ENCODE data around the gene FAM237A. TPM values are rescaled to one million over a fixed set of nuclear protein-coding genes. Genes with fewer than 3 reads are reported as not detected.

Gene FAM237A
- not detected in 2 replicates for total RNA-seq (ENCODE audit: low replicate concordance)

DNA sequence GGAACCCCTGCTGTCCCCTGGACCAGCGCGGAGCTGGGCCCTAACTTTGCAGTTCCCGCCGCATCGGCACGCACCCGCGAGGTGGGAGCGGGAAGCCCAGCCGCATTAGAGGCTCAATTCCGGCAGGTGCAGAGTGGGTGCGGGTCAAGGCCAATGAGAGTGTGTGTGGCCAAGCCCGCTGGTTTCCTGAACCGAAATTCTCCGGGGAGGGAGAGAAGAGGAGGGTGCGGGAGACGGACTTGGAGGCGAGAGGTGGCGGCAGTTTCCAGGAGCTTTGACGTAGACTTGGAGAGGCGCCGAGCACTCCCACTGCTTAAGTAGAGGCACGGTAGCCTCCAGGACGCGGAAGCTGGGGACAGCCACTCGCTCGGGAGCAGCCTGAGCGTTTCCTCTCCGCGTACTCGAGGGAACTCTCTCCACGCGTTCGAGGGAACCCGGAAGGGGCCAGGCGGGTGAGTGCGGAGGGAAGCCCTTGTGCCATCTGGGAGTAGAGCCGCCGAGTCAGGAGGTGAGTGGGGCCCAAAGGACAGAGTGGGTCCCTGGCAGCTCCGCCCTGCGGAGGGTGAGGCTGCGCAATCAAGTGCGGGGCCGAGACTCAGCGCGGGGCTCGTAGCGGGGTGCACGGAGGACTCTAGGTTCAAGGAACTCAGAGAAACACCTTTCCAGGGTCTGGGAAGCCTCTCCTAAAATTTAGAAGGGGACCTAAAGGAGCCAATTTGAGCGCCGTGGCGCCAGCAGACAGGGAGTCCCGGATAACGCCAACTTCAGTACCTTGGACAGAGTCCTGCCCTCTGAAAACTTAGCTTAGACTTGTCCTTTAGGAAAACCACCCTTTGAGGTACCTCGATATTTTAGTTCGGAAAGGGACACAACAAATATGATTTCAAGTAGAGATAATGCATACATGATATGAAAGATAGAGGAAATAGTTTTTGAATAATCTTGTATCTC is at the start of gene FAM237A:
Gene FAM237A, plus strand, starts transcription at position 413 of the 951 bp plus-strand sequence. CDS start 1,750 bp downstream, outside the sequence.

Other genes starting within 250 kb of the FAM237A start
- 1.3 and 2.4 TPM in 2 replicates for gene ADAM23, start 199.0 kb upstream of the FAM237A start, total RNA-seq (ENCODE audit: low replicate concordance)
- gene DYTN, start 75.9 kb downstream of the FAM237A start, total RNA-seq (ENCODE audit: low replicate concordance), result not detected in 2 replicates
- 0.82 and 0.83 TPM in 2 replicates for gene MDH1B, start 122.8 kb downstream of the FAM237A start, total RNA-seq (ENCODE audit: low replicate concordance)
- gene FASTKD2, start 123.1 kb downstream of the FAM237A start, total RNA-seq (ENCODE audit: low replicate concordance), result 27.0 and 39.9 TPM in 2 replicates